HG02623 (cell line): ENCODE data around the gene ATP8B4.
A peak's percentile ranks its signal among the peaks of the same experiment; 100 is the strongest.

Experiments used
- ATAC-seq: cut with Tn5 transposase; IDR thresholded peaks from one replicate; pipeline ENCODE4 v1.9.1; 2021; ENCODE audit warnings: moderate library complexity; ENCODE audit not compliant: unreplicated experiment

ATP8B4 gene

GRCh38 chr15:49824775-49825099, 294.3 kb downstream of the ATP8B4 start:
- ATAC-seq: no peak

GRCh38 chr15:49823987-49824774, 294.9 kb downstream of the ATP8B4 start:
- ATAC-seq: no peak

DNA sequence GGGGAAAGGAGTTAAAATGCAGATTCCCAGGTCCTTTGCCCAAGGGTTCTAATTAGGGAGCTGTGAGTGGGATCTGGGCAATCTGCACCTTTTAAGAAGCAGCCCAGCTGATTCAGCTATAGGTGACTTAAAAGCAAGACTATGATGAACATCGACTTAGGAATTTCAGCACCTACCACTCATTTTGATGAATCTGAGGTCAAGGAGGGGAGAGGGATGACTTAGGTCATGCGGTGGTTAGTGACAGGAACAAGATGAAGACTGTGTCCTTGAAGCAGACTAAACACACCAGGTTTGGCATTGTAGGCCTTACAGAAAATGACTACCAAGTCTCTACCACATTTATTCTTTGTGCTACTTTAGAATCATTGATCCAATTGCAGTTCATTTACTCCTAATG, 301.9 kb downstream of the ATP8B4 start:
- no peak for ATAC-seq

DNA sequence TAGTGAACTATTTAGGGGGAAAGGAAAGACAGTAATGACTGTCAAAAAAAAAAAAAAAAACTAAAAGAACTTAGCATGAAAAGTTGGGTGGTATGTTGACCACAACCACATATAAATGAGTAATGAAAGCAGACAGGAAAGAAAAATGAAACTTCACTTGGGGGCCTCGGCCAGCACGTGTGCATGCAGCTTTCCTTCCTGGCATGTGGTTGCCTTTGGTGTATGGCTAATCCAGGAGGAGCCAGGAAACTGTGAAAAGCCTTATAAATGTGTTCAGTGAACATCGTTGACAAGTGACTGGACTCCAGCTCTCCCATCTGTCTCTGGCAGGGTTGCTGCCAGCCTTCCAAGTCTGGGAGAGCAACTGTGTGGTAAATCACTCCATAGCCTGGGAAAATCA, 303.1 kb downstream of the ATP8B4 start:
- peak; percentile 50 for ATAC-seq

- ATAC-seq: no peak
Measured at GRCh38 chr15:49815526-49815925, 303.5 kb downstream of the ATP8B4 start.

DNA sequence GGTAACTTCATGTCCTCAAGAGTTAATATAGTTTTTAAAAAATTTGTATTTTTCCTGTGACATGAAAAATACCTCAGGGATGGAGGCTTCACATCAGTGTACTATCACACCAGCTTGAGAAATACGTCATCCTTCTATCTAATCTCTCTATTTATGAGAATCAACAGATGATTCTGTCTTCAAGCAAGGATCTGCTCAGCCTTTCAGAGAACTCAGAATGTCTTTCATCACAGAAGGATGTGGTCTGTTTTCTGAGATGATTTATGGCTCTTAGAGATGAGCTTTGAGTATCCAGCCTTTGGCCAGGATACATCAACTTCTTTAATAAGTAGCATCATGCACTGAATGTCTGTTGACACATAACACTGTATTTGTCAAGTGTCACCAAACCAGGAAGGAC, 304.3 kb downstream of the ATP8B4 start:
- ATAC-seq: no peak

GRCh38 chr15:49813625-49814024, 305.4 kb downstream of the ATP8B4 start:
- no peak for ATAC-seq

GRCh38 chr15:49810720-49811119, 308.3 kb downstream of the ATP8B4 start:
- ATAC-seq: no peak

DNA sequence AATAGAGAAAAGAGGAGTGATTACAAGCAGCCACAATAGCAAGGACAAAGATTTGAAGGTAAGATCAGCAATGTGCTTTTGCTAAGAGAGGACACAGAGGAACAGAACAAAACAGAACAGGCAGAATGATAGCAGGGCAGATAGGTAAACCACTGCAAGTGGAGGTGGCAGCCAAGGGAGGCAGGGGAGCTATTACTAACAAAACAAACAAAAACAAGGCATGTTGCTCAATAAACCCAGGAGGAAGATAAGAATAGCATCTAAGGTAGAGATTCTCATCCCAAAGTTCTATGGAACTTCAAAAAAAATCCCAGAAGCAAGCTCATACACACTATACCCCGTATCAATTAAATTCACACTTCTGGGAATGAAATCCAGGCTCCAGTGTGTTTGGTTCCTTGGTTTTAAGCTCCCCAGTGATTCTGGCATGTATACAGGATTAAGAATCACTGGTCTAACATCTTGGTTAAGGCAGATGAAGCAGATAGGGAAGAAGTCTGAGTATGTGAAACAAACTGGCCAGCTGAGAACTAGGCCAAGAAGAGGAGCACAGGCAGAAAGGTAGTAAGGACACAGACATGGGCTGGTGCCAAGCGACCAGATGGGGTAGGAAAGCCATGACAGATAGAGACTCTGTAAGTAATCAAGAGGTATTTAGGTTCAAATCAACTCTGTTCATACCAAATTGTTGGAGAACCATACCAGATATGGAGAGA, 309.0 kb downstream of the ATP8B4 start:
- ATAC-seq: no peak

GRCh38 chr15:49808341-49808740, 310.7 kb downstream of the ATP8B4 start:
- ATAC-seq: no peak
